Calu3 (cell line): Measurements from ENCODE around the gene SOX2. TPM values are rescaled to one million over a fixed set of nuclear protein-coding genes. Genes with fewer than 3 reads are reported as not detected.

Experiments used
- BruUV-seq: library from RNA; stranded (reverse); fragments of 400-500 nt; replicated peaks from 2 replicates; lab custom pipeline; 2021; lab: Mats Ljungman, UMichigan
- CTCF ChIA-PET: fragments of 300-600 bp; sonication (Branson Sonifier 250); formaldehyde crosslinking; loops from one replicate; lab custom pipeline; 2022; ENCODE audit warnings: antibody characterized with exemption; lab: Charles Lee
- DNase-seq: peaks from one replicate; pipeline ENCODE4 v3.0.0; 2022
- H3K27ac Mint-ChIP-seq: one replicate; pipeline ENCODE4 v1.8.0; 2022; ENCODE audit warnings: mixed read lengths; ENCODE audit not compliant: unreplicated experiment
- H3K27me3 Mint-ChIP-seq: one replicate; pipeline ENCODE4 v1.8.0; 2022; ENCODE audit warnings: mixed read lengths; ENCODE audit not compliant: unreplicated experiment
- H3K36me3 Mint-ChIP-seq: one replicate; pipeline ENCODE4 v1.8.0; 2022; ENCODE audit warnings: mild to moderate bottlenecking, moderate library complexity, mixed read lengths; ENCODE audit not compliant: insufficient read depth, unreplicated experiment
- H3K4me1 Mint-ChIP-seq: one replicate; pipeline ENCODE4 v1.8.0; 2022; ENCODE audit warnings: mild to moderate bottlenecking, low read depth, mixed read lengths; ENCODE audit not compliant: unreplicated experiment
- H3K4me3 Mint-ChIP-seq: one replicate; pipeline ENCODE4 v1.8.0; 2022; ENCODE audit warnings: mild to moderate bottlenecking, low read depth, moderate library complexity, mixed read lengths; ENCODE audit not compliant: unreplicated experiment
- H3K9me3 Mint-ChIP-seq: one replicate; pipeline ENCODE4 v1.8.0; 2022; ENCODE audit warnings: low read depth, mixed read lengths; ENCODE audit not compliant: unreplicated experiment
- CTCF ChIP-seq: fragments of 200-600 bp; IDR thresholded peaks from one replicate; pipeline ENCODE4 v1.8.0; 2022; ENCODE audit warnings: antibody characterized with exemption; ENCODE audit not compliant: unreplicated experiment
- intact Hi-C: fragments of 100-400 bp; cut with micrococcal nuclease; formaldehyde crosslinking; loops from one replicate; pipeline ENCODE4 v1.10.0; 2022; ENCODE audit not compliant: unreplicated experiment
- total RNA-seq: library from RNA; stranded (reverse); gene quantifications from 2 replicates; pipeline ENCODE4 v1.2.3, GENCODE V29; 2022

SOX2 gene
- total RNA-seq, 1 experiment from 2014 or later = 0.19 TPM

- H3K9me3 Mint-ChIP-seq = no peaks in the 10 kb centered on the region
- no peaks in the 10 kb centered on the region for H3K36me3 Mint-ChIP-seq
- intact Hi-C loops = no loop called here
- no peak for TF ChIP-seq CTCF
- CTCF ChIA-PET = no interaction called here
- no peak overlapping the region for H3K27ac Mint-ChIP-seq
- H3K27me3 Mint-ChIP-seq = no peaks in the 10 kb centered on the region
- no peak for DNase-seq
- H3K4me1 Mint-ChIP-seq = no peaks in the 10 kb centered on the region
- BruUV-seq = no TSS peak
- H3K4me3 Mint-ChIP-seq = no peak overlapping the region
These were observed 26.8 kb downstream of the SOX2 start for GRCh38 chr3:181738551-181738950.

GRCh38 chr3:181739628-181740027 is 27.9 kb downstream of the SOX2 start:
- H3K4me1 Mint-ChIP-seq = no peaks in the 10 kb centered on the region
- H3K9me3 Mint-ChIP-seq = no peaks in the 10 kb centered on the region
- intact Hi-C loops = no loop called here
- CTCF ChIA-PET = no interaction called here
- no TSS peak for BruUV-seq
- no peak for TF ChIP-seq CTCF
- no peak overlapping the region for H3K27ac Mint-ChIP-seq
- no peak for DNase-seq
- no peaks in the 10 kb centered on the region for H3K27me3 Mint-ChIP-seq
- no peaks in the 10 kb centered on the region for H3K36me3 Mint-ChIP-seq
- no peak overlapping the region for H3K4me3 Mint-ChIP-seq

- Mint-ChIP-seq H3K4me3 (no peak overlapping the region), H3K36me3 (no peaks in the 10 kb centered on the region), H3K27ac (no peak overlapping the region), H3K9me3 (peaks cover 2% of the 10 kb centered on the region), H3K27me3 (no peaks in the 10 kb centered on the region), H3K4me1 (no peaks in the 10 kb centered on the region)
- intact Hi-C loops = no loop called here
- no peak for TF ChIP-seq CTCF
- no TSS peak for BruUV-seq
- CTCF ChIA-PET = interaction anchor here (0.7 kb wide), 2 partner anchors 134 to 173 kb away, joined by 6 to 7 read pairs; no protein-coding TSS in a partner anchor
- DNase-seq = no peak
These were observed 29.7 kb downstream of the SOX2 start for GRCh38 chr3:181741417-181741816.

- Mint-ChIP-seq H3K4me3 (no peak overlapping the region), H3K36me3 (no peaks in the 10 kb centered on the region), H3K4me1 (no peaks in the 10 kb centered on the region), H3K9me3 (no peaks in the 10 kb centered on the region), H3K27me3 (no peaks in the 10 kb centered on the region), H3K27ac (no peak overlapping the region)
- no TSS peak for BruUV-seq
- DNase-seq = no peak
- CTCF ChIA-PET = interaction anchor here (0.6 to 0.8 kb wide), 3 partner anchors 196 to 1021 kb away, joined by 3 to 4 read pairs (median 4); no protein-coding TSS in a partner anchor
- no peak for TF ChIP-seq CTCF
- intact Hi-C loops = no loop called here
These were observed 40.5 kb downstream of the SOX2 start for GRCh38 chr3:181752202-181752671.
